ENCODE measurements around the gene VAT1L. TPM values are rescaled to one million over a fixed set of nuclear protein-coding genes. Genes with fewer than 3 reads are reported as not detected.

Gene VAT1L
- total RNA-seq, 1 donor from 2014 or later: 0.65 TPM

GRCh38 chr16:77834635-77835540, 46.5 kb downstream of the VAT1L start:
- no peak for DNase-seq (ENCODE audit: low spot score)

- DNase-seq (ENCODE audit: low spot score): no peak
Observed at GRCh38 chr16:77836801-77837200, 48.4 kb downstream of the VAT1L start.

DNA sequence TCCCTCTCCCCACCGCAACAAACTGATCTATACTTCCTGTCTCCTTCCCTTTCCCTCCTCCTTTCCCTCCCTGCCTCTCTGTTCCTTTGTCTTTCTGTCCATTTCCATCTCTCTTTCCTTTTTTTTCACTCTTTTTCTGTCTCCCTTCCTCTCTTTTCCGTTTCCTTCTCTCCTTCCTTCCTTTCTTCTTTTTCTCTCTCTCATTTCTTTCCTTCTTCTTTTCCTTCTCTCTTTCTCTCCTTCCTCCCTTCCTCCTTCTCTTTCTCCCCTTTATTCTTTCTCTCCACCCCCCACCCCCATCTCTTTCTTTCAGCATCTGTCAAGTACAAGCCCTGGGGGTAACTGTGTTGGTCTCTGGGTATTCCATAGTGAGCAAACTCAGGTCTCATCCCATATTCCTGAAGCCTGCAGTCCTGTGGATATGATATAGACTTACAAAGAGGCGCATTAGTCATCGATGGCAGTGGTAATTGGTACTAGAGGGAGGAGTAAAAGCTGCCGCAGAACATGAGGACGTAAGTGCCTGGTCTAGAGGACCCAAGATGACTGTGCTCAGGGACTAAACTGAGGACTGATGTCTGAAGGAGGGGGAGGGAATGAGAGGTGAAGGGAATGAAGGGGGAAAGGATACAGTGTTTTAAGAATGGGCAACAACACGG, 50.4 kb downstream of the VAT1L start:
- DNase-seq (ENCODE audit: low spot score): no peak

- no peak for DNase-seq (ENCODE audit: low spot score)
Observed at GRCh38 chr16:77840093-77840492, 51.7 kb downstream of the VAT1L start.

DNA sequence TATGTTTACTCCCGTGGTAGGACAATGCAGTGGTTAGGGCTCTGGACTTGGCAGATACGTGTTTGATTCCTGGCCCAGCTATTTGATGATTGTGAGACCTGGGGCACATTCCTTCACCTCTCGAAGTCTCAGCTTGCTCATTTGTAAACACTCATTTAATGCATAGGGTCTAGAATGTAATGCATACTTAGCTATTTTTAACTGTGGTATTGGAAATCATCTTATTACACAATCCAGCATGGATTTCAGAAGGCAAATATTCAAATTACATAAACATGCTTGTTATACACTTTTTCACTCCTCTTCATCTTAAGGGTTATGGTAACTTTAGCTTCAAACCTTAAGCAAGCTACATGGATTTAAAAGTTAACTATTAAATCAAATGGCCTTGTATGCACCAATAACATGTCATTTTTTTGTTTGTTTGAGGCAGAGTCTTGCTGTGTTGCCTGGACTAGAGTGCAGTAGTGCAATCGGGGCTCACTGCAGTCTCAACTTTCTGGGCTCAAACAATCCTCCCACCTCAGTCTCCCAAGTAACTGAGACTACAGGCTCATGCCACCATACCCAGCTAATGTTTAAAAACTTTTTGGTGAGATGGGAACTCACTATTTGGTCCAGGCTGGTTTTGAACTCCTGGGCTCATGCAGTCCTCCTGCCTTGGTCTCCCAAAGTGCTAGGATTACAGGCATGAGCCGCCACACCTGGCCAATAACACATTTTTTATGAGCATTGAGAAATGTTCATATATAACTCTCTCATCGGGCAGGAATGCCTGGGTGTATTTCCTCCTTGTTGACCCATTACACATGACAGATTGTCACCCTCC, 52.5 kb downstream of the VAT1L start:
- no peak for DNase-seq (ENCODE audit: low spot score)

GRCh38 chr16:77841502-77841763, 53.1 kb downstream of the VAT1L start:
- DNase-seq (ENCODE audit: low spot score): no peak

DNA sequence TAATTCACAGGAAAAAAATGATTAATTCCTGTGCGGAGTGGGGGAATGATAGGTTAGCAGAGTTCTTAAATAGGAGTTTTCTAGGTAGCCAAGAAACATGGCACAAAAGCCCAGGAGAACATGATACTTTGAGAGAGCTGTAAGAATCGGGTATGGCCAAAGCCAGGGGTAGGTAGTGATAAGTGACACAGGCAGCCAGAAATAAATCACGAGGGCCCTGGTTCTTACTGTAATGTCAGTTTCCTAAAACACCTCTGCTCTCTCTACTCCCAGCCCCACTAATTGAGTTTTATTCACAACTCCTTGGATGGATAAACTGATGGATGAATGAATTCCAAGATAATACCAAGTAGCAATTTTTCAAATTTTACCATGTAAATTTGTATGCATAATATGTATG, 54.1 kb downstream of the VAT1L start:
- DNase-seq (ENCODE audit: low spot score): no peak

DNA sequence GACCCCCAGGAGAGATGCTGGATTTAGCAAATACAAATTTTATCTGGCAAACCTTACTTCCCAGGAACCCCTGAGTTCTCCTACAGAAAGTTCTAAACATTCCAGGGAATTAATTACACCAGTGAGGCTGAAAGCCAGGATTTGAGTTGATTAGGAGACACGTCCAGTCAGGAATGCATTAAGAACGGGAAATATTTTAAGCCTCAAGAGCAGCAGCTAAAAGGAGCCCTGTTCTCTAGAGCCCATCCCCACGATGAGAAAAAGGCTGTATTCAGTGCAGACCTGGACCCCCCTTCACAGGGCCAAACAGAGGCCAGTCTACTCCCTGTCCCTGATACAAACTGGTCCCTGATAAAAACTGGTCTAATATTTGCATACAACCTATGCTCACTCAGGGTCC, 55.0 kb downstream of the VAT1L start:
- no peak for DNase-seq (ENCODE audit: low spot score)

DNA sequence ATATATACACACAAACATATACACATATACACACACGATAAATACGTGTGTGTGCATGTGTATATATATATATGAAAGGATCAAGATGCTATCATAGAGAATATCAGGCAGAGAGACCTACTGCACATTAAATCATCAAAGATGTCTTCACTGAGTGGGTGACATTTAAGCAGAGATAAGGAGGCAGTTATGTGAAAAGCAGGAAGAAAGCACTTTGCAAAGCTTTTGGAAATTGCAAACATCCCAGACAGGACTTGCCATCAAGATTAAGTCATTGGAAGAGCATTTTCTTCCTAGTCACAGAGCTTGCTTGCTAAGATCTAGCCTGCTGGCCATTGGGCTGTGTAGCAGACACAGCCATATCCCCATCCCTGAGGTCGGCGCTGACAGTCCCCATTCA, 56.4 kb downstream of the VAT1L start:
- no peak for DNase-seq (ENCODE audit: low spot score)

- no peak for DNase-seq (ENCODE audit: low spot score)
Observed at GRCh38 chr16:77849646-77850258, 61.4 kb downstream of the VAT1L start.

- no peak for DNase-seq (ENCODE audit: low spot score)
Observed at GRCh38 chr16:77850636-77851333, 62.4 kb downstream of the VAT1L start.

- DNase-seq (ENCODE audit: low spot score): no peak
Observed at GRCh38 chr16:77853161-77853560, 64.8 kb downstream of the VAT1L start.

DNA sequence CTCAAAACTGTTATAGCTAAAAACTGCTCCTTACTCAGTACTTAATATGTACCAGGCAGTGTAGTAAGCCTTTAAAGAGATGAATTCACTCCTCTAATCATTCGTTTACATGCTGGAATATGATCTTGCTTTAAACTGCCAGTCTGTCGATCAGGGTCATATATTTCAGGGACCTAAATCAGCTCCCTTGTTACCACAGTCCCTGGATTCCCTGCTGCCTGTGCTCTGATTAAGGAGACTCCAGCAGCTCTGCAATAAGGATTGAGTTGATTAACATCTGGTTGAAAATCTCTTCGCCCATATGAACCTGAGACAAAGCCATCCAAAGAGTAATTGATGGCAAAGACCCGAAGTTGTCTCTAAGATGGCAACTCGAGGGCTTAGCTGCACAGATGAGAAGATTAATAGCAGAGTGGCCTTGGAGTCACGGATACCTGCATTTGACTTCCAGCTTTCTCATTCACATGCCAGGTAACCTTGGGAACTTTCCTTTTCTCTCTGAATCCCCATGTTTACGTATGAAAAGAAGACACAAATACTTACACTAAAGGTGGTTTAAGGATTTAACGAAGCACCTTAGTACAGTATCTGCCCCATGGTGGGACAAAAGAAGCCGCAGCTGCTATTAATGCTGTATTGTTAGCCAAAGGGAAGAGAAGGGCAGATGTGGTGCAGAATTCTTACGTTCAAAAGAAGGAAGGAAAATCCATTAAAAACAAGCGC, 68.2 kb downstream of the VAT1L start:
- no peak for DNase-seq (ENCODE audit: low spot score)

DNA sequence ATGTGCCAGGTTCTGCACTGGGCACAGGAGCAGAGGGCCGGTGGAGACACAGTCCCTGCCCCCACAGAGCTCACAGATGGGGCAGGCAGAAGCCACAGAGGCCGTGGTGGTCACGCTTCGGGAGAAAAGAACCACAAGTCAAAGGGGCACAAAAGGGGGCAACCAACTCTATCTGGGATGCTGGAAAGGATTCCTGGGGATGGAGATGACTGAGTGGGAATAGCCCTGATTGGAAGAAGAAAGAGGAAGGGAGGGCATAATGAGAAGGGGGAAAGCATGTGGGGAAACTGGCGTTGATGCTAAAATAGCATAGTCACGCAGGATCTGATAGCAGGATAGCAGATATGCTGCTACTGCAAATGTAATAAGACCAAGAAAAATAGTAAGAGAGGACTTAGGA, 69.7 kb downstream of the VAT1L start:
- DNase-seq (ENCODE audit: low spot score): no peak

DNA sequence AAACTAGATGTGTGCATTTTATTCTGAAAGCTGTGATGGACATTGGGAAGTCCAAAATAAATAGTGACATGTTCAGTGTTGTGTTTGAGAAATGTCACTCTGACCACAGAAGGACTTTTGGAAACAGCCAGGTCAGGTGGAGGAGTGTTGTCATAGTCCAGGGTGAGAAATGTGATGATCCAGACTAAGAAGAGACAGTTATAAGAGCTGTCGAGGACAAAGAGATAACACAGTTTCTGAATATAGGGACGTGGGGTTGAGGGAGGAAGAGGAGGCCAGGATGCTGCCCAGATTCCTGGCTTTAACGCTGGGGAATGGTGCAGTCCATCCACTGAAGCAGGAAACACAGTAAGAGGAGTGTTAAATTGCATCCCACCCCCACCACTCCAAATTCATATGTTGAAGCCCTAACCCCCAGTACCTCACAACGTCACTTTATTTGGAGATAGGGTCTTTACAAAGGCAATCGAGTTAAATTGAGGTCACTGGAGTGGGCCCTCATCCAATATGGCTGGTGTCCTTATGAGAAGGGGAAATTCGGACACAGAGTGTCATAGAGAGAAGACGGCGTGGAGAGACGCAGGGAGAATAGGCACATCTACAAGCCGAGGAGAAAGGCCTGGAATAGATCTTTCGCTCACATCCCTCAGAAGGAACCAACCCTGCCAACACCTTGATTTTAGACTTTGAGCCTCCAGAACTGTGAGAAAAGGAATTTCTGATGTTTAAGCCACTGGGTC, 71.3 kb downstream of the VAT1L start:
- no peak for DNase-seq (ENCODE audit: low spot score)

DNA sequence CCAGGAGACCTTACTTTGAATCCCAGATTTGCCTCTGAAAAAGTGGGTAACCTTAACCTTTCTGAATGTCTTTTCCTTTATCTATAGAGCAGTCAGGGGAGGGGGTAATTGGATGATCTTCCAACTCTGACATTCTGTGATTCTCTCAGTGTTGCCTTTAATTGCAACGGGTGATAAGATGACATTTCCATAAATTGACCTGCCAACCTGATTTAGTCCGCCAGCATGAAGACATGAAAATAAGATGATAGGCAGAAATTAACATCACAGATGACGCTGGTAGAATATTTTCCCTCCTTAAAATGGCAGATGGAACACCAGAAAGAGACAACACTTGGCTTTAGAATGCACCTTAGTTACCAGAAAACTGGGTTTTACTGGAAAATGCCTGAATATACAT, 72.6 kb downstream of the VAT1L start:
- DNase-seq (ENCODE audit: low spot score): no peak

- no peak for DNase-seq (ENCODE audit: low spot score)
Observed at GRCh38 chr16:77863250-77863649, 74.9 kb downstream of the VAT1L start.

DNA sequence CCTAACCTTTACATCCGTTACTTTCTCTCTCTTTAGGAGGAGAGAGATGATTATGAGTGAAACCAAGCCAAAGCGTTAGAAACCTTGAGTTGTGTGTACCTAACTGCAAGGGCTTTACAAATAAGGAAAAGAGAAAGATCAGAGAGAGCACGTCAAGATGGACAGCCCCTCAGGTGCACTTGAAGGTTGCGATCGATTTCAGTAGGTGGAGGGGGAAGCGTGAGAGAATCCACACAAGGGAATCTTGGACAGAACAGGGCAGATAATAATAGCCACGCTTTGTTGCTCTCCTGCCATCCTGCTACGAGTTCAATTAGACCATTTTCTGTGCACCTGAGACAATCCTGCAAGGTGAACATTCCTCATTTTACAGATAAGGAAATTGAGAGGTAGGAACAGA, 78.4 kb downstream of the VAT1L start:
- no peak for DNase-seq (ENCODE audit: low spot score)

GRCh38 chr16:77868052-77868451, 79.7 kb downstream of the VAT1L start:
- no peak for DNase-seq (ENCODE audit: low spot score)

DNA sequence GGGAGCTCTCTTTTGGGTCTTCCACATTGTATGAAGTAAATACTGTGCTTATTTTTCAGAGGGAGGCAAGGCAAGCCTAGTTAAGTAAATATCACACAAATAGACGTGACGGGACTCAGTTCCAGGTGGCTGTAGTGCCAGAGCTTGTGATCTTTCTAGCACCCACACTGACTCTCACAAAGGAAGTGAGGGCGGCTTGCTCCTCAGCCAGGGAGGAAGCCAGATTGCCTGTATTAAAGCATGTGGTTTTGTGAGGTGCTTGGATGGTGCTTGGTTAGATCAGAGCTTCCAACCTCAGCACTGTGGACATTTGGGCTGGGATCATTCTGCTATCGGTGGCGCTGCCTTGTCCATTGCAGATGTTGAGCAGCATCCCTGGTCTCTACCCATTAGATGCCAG, 80.1 kb downstream of the VAT1L start:
- no peak for DNase-seq (ENCODE audit: low spot score)
